ENCODE data around the gene PHF21B.

The PHF21B gene

GRCh38 chr22:44895296-44896055 is 114.3 kb downstream of the PHF21B start:
- no peak for DNase-seq (ENCODE audit: low spot score)
- TF ChIP-seq CTCF (IDR thresholded peaks at IDR 0.05; ENCODE audit: extremely low read depth, missing control alignments): no peak

- no peak for DNase-seq (ENCODE audit: low spot score)
These were observed 115.0 kb downstream of the PHF21B start for GRCh38 chr22:44894782-44895181.

GRCh38 chr22:44894321-44894720 is 115.5 kb downstream of the PHF21B start:
- no peak for DNase-seq (ENCODE audit: low spot score)
- TF ChIP-seq CTCF (IDR thresholded peaks at IDR 0.05; ENCODE audit: extremely low read depth, missing control alignments): no peak

More at GRCh38 chr22:44894782-44895181, 115.0 kb downstream of the PHF21B start:
- no peak for TF ChIP-seq CTCF (IDR thresholded peaks at IDR 0.05; ENCODE audit: extremely low read depth, missing control alignments)

GRCh38 chr22:44893731-44894080 is 116.1 kb downstream of the PHF21B start:
- TF ChIP-seq CTCF (IDR thresholded peaks at IDR 0.05; ENCODE audit: extremely low read depth, missing control alignments): no peak
- DNase-seq (ENCODE audit: low spot score): no peak

- no peak for TF ChIP-seq CTCF (IDR thresholded peaks at IDR 0.05; ENCODE audit: extremely low read depth, missing control alignments)
- no peak for DNase-seq (ENCODE audit: low spot score)
These were observed 116.7 kb downstream of the PHF21B start for GRCh38 chr22:44892803-44893730.

- no peak for DNase-seq (ENCODE audit: low spot score)
- no peak for TF ChIP-seq CTCF (IDR thresholded peaks at IDR 0.05; ENCODE audit: extremely low read depth, missing control alignments)
These were observed 117.6 kb downstream of the PHF21B start for GRCh38 chr22:44892243-44892642.

- DNase-seq (ENCODE audit: low spot score): no peak
- TF ChIP-seq CTCF (IDR thresholded peaks at IDR 0.05; ENCODE audit: extremely low read depth, missing control alignments): no peak
These were observed 118.0 kb downstream of the PHF21B start for GRCh38 chr22:44891791-44892190.

All from GM20000 (cell line).